Measurements from ENCODE around the gene GRID2IP.
A peak's percentile ranks its signal among the peaks of the same experiment; 100 is the strongest.

The GRID2IP gene

DNA sequence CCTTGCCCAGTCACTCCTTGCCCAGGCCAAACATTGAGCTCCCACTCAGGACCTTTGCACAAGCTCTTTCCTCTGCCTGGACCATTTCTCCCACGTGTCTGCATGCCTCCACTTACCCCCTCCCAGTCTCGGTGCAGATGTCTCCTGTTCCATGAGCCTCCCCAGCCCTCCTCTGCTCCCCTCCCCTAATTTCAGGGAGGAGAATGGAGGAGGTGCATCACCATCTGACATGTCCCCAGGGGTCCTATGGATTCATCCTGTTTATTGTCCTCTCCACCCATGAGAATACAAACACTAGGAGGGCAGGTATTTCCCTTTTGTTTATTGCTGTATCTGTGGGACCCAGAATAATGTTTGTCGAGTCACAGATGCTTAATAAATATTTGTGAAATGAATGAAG is 8.6 kb upstream of the GRID2IP start:
- no peak for DNase-seq

DNA sequence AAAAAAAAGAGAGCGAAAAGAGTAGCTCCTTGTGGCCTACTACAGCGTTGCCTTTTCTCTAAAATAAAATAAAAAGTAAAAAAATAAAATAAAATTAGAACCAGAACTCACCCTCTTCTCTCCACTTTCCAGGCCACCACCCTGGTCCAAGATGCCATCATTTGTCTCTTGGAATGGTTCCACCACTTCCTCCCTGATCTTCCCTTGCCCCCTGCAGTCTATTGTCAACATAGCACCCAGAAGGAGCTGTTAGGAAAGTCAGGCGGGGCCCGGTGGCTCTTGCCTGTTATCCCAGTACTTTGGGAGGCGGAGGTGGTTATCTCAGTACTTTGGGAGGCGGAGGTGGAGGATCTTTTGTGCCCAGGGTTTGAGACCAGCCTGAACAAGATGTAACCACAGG is 7.6 kb upstream of the GRID2IP start:
- DNase-seq, result peak; percentile 25

DNA sequence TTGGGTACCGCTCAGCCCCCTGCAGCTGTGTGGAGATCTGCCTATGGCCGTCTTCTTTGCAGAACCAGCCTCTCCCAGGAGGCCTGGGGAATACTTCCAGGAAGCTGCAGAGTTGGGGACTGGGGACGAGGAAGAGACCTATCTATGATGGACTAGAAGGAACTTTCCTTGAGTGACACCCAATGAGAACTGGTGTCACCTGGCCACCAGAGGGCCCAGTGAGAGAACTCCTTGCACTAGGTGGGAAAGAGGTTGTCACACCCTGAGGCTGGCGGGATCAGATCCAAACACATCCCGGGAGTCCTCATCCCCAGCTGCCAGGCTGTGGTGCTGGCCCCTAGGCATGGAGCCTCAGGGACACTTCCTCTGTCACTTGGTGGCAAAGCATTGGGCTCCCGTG is 4.9 kb upstream of the GRID2IP start:
- no peak for DNase-seq

DNA sequence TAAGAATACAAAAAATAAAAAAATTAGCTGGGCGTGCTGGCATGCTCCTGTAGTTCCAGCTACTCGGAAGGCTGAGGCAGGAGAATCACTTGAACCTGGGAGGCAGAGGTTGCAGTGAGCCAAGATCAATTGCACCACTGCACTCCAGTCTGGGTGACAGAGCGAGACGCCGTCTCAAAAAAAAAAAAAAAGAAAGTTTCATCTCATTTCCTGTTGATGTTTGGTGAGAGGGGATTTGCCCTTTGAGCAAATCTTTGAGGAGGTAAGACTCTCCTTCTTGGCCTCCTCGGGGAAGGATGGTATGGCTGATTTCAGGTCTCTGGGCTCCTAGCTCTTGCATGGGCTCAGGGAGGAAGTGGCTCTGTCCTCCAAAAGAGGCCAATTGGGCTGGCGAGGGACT is 3.6 kb upstream of the GRID2IP start:
- no peak for DNase-seq

DNA sequence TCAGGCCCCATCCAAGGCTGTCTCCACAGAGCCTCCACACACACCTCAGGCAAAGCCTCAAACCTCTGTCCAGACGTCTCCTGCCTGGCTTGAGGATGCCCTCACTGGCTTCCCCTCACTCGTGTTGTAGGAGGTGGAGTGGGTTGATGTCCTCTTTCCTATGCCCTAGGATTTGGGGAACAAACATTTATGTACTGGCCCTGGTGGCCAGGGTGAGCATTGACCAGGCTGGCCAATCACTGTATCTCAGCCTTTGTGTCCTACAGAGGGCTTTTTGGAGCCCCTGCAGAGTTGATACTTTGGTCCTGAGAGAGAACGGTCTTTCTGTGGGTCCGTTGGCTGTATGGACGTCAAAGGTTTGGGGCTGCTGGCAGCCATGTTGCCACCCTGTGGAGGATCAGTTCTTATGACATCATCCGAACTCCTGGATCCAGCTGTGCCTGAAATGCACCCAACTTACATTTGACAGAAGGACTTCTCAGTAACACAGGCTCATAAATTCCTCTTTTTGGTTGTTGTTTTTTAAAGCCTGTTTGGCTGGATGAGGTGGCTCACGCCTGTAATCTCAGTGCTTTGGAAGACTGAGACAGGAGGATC is 2.3 kb upstream of the GRID2IP start:
- DNase-seq, result no peak

DNA sequence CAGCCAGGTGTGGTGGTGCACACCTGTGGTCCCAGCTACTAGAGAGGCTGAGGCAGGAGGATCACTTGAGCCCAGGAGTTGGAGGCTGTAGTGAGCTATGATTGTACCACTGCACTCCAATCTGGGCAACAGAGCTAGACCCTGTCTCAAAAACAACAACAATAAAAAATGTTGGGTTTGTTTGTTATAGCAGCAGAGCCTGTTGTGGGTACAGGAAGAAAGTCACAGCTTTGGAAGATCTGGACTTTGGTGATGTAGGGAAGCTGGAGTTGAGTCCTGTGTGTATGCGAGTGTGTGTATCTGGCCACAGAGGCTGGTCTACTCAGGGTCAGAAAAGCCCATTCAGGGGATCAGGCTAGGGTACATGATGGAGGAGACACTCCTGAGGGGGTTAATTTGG is 3.9 kb downstream of the GRID2IP start:
- DNase-seq, result no peak

DNA sequence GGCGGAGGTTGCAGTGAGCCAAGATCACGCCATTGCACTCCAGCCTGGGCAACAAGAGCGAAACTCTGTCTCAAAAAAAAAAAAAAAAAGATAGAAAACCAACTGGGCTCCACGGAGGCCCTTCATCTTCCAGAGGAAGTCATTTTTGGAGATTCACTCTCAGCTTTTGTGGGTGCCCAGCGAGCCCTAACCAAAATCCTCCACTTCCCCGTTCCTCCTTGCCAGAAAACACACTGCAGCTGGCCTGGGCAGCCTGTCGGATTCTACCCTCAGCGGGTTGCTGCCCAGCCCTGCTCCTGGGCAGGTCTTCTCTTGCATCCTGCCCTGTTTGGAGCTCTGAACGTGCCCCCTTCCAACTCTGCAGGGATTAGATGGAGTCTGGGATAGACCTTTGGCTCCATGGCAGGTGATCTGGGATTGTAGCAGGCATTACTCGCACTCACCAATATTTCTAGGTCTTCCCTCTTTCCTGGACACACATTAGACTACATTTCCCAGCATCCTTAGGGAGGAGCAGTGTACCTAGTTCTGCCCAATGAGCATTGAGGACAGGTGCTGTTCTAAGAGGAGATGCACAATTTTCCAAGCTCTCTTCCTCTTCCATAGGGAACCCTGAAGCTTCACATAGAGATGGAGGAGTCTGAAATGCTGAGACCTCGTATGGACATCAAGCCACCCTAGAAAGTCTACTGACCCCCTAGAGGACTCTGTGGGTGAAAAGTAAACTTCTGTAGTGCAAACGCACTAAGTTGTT is 4.6 kb downstream of the GRID2IP start:
- no peak for DNase-seq

DNA sequence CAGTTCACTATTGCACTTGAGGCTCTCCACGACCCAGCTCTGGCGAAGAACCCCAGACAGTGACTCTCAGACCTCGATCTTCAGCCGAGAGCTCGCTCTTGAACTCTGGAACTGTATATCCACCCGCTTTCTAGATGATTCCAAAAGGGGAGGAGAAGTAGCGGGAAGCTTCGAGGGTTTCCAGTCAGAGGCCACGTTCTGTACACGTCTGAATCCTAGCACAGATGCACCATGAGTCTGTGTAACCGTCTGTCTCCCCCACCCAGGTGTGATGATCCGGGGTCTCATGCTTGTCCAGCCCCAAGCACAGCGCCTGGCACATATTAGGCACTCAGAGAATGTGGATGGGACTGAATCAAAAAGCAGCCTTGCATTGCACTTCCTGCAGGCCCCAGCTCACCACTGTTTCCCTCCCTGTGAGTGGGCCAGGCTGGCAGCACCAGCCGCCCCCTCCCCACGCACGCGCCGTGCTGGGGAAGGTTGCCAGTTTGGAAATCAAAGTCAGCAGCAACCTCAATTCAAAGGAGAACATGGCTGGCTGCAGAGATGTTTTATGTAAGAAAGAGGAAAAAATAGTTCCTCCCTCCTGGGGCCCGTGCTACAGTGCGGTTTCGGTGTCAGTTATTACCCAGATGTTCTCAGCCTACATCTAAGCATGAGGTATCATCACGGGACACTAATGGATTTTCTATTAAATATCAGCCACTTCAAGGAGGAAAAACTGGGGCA is 5.7 kb downstream of the GRID2IP start:
- no peak for DNase-seq

DNA sequence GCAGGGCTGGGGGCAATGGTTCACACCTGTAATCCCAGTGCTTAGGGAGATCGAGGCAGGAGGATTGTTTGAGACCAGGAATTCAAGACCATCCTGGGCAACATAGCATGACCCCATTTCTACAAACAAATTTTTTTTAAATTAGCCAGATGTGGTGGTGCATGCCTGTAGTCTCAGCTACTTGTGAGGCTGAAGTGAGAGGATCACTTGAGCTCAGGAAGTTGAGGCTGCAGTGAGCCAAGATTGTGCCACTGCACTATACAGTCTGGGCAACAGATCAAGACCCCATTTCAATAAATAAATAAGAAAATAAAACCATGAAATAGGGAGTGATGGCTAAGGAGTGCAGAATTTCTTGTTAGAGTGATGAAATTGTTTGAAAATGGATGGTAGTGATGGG is 8.9 kb downstream of the GRID2IP start:
- DNase-seq, result no peak

DNA sequence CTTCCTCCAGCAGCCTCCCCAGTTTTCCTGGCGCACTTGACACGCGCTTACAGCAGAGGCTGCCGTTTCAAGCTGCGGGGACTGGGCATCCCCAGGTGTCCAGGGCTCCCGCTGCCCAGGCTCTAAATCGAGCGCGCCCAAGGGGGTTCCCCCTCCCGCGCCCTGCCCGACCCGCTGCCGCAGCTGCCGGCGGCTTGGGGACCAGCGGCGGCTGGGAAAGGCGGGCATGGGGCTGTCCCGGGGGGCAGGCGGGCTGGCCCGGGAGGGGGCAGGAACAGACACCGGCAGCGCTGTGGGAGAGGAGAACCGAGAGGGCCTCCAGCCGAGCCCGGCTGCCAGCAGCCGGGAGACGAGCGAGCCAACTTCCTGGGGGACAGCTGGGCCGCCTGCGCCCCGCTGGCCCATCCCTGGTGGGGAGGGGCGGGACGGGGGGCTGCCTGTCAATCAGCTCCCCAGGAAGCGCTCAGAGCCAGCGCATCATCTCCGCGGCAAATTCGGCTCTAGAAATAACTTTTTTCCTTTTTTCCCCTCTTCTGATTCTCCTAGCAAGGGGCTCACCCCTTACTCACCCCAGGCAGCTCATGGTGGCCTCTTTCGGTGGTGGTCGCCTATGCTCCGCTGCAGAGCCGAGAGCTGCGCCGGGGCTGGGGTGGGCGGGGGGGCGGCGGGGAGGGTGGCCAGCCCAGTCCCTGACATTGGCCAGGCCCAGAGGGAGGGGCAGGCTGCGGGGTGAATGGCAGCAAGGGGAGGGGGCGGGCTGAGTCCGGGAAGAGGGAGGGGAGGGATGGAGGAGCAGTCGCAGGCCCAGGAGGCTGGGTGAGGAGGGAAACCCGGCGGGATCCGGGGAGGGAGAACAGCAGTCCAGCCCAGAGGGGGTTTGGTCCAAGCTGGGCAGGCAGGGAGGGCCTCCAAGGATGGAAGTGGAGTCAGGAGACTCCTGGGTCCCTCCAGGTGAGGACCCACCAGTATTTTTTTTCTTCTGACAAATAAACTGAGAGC is 14.7 kb downstream of the GRID2IP start:
- DNase-seq, result no peak

DNA sequence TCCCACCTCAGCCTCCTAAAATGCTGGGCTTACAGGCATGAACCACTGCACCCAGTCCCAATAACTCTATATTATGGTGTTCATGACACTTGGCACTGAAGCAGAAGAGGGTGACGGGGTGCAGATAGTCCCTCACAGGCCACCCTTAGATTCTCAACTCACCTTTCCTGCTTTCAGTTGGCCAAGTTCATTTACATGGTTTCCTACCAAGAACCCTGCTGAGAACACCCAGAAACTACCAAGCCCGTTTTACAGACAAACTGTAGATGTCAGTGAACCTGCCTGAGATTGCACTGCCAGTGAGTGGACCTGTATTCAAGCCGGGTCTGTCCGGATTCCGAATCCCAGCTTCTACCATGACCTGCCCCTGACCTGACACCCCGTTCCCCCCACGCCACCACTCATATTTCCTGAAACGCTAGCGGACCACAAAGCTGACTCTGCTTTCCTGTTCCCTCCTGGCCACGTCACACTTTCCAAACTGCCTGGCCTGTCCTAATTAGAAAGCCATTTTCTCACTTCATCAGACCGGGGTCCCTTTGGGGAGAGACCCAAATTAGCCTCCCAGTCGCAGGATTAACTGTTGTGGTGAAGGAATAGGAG is 17.3 kb downstream of the GRID2IP start:
- no peak for DNase-seq

DNA sequence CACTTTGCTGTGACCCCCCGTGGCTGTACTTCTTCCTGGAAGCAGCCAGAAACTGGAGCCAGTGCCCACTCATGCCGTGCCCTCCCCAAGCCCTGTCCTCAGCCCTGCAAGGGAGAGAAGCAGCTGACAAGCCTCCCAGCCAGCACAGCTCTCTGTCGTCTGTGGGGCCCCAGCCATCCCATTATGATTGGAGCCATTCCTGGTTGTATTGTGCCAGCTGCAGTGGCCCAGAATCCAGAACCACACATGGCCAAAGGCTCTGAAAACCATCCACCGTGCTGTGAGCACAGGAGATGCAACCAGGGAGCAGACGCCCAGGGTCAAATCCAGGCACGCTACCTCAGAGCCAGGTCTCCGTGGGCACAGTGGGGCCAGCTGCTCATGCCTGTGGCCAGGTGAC is 18.7 kb downstream of the GRID2IP start:
- no peak for DNase-seq

DNA sequence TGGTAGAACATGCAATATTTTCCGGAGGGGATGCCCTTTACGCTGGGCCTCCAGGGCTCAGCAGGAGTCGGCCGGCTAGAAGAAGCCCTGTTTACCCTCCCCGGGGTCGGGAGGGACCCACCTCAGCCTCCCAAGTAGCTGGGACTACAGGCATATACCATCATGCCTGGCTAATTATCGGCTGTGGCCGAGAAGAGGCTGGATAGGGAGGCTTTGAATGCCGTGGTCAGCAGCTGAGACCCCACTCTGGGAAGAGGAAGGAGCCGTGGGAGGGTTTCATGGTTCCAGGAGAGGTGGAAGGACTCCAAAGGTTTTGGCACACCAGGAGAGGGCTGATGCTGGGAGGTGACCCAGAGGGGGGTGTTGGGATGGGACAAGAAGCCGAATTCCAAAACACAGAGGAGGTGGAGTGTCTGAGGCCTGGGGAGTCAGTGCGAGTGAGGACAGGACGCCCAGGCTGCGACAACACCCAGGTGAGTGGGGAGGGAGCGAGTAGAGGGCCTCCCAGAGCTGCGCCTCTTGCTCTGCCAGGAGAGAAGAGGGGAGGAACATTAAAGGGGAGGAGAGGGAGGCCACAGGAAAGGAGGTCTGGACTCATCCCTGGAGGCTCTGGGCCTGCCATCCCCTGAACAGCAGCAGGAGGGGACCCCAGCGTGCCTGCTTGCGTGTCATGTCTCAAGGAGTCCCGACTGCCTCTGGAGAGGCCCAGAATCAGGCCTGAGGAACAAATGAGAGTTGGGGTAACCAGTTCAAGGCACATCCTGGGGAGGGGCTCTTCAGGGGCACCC is 19.6 kb downstream of the GRID2IP start:
- DNase-seq, result no peak

DNA sequence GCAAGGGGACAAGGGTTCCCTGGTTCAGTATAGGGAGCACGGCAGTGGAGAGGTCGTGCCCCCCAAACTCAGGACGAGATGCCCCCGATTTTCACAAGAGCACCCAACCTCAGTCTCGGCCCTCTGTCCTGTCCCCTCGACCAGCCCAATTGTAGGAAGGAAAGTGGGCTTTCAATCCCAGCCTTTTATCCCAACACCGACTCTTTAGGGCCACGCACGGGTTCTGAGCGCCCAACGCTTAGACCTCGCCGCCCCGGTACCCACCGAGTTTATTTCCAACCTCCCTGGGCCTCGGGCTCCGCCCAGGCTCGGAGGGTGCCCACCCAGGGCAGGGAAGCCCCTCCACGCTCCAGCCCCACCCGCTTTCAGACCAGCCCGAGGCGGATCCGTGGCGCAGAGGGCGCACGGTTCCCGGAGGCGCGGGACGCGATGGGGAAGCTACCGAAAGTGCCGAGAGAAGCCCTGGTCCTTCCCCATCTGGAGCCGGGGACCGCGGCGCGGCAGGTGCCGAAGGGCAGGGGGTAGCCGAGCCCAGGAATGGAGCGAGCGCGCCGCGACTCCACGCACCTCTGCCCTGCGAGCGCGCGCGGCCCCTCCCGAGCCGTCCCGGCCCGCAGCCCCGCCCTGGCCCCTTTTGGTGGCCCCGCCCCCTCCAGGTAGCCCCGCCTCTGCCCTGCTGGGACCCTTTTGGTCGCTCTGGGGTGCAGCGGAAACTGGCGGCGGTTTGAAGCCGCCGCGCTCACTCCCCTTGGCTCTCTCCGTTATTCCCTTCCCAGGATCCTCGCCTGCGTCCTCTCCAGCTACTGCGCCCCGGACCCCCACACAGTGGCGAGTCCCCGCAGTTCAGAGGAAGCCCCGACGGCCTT is 20.4 kb downstream of the GRID2IP start:
- DNase-seq, result peak; percentile 70

DNA sequence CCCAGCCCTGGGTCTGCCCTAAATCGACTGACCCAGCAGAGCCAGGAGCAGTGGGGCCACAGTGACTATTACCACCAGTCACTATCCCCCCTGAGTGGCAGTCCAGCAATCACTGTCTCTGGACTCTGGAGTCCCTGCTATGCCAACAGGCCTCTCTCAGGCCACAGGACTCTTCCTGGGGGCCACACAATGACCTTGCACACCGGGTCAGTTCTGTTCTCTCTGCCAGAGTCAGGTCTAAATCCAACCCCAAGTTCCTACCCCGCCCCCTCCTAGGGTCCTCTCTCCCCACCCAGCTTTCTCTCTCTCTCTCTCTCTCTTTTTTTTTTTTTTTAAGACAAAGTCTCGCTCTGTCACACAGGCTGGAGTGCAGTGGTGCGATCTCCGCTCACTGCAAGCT is 21.6 kb downstream of the GRID2IP start:
- no peak for DNase-seq

DNA sequence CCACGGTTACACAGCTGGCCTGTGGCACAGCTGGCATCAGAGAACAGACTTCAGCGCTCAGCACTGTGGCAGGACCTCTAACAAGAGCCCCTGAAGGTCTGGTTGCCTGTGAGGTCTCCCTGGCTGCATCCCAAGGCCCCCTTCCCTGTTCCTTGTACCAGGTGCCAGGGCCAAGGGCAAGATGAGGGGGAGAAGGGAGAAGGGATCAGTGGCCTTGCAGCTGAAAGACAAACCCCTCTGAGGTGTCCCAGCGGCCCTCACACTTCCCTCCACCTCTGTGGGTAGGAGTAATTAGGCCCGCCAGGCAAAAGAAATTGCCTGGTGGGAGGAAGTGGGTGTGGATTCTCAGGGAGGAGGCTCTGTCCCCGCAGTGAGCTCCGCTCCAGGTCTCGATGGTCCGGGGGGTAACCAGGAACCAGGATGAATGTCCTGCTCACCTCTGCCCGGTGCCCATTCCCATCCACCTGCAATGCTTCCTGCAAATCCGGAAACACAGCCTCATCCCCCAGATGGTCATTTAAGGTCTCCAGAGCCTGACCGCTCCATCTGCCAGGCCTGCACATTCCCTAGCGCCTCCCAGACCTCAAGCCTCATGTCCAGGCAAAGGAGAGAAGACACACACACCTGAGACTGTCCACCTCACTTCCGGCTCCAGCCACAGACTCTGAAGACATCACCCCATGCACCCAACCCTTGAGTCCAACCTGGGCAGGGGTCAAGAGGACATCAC is 22.7 kb downstream of the GRID2IP start:
- DNase-seq, result no peak

DNA sequence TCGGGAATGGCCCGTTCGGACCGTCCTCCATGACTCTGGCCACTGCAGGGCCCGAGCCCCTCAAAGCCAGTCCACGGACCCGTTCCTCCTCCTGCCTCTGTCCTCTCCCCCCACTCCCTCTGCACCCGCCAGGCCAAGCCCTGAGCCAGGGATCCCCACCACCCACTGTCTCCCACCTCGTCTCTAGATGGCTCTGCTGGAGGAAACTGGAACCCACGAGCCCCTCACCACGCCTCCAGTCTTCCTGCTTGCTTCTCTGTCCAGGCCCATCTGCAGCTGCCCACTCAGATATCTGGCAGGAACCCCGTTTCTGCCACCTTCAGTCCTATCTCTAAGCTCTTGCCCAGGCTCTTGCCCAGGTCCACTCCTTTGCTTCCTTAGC is 24.3 kb downstream of the GRID2IP start:
- DNase-seq, result no peak

DNA sequence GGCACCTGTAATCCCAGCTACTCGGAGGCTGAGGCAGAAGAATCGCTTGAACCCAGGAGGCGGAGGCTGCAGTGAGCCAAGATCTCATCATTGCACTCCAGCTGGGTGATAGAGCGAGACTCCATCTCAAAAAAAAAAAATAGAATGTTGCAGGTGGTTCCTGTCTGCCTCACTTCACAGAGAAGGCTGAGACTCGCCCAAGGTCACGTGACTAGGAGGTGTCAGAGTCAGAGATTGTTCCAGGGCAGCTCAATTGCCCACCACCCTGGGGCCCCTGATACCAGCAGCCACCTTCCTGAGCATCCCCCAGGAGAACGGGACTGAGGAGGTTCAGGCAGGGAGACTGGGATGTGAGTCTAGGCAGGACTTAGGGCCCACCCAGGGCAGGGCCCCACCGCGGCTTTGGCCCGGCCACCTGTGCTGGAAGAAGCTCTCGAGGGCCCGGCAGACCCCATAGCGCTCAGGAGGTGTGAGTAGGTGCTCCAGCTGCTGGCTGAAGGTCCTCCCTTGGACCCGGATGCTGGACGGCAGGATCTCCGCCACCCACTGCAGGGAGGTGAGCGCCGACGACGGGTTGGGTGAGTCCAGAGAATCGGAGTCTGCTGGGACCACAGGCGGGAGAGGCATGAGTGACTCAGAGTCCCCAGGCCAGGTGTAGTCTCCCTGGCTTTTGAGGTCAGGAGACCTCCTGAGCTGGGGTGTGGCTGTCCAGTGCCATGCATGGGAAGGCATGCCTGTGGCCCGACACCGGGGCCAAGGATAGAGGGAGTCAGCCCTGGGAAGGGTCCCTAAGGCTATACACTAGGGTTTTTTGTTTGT is 30.9 kb downstream of the GRID2IP start:
- no peak for DNase-seq

DNA sequence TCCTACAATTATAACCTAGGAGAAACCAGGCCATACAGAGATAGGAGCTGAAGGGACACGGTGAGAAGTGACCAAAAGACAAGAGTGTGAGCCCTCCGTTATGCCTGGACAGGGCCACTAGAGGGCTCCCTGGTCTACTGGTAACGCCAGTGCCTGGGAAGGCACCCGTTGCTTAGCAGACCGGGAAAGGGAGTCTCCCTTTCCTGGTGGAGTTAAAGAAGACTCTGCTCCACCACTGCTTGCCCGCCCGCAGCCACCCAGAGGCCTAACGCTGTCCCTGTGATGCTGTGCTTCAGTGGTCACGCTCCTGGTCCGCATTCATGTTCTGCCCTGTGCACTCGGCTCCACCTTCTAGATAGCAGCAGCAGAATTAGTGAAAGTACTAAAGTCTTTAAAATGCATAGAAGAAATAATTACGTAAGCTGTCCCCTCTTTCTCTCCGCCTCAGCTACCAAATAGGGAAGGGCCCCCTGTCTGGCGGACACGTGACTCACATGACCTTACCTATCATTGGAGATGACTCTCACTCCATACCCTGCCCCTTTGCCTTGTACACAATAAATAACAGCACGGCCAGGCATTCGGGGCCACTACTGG is 34.8 kb downstream of the GRID2IP start:
- DNase-seq, result peak; percentile 67
